Dedifferentiated amniotic fluid mesenchymal stem cell (primary cell): ENCODE results near the gene WWOX.

Experiments used
- DNase-seq: peaks from one replicate; pipeline ENCODE4 v3.0.0-alpha.2; 2016; ENCODE audit errors: extremely low spot score

The WWOX gene

DNA sequence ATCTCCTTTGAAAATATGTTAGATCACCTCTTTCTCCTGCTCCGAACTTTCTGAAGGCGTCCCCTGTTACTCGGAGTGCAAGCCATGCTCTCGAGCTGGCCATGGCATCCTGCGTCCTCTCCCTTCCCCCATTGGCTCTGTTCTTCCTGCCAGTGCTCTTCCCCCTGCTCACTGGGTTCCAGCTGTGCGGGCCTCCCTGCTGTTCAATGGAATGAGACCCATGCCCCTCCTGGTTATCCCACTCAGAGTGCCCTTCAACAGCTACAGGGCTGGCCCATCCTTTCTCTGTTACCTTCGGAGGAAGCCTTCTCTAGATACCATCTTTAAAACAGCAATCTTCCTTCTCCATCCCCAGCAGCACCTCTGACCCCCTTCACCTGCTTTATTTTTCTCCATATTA lies 996.8 kb downstream of the WWOX start:
- DNase-seq: no peak

DNA sequence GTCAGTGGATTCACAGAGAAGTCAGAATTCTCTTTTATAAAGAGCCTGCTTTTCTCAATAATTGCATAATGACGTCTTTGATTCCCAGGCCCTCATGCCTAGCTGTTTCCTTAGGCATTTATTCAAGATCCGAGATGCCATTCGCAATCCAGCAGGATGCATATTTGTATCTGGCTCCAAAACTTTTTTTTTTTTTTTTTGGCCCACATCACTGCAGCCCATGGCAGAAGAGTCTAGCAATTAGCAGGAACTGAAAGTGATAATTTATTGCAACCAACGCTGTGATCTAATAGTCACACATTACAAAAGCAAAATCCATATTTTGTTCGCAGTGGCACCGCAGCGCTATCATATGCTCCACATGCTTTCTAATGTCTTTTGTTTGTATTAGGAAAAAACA lies 997.7 kb downstream of the WWOX start:
- DNase-seq: no peak

DNA sequence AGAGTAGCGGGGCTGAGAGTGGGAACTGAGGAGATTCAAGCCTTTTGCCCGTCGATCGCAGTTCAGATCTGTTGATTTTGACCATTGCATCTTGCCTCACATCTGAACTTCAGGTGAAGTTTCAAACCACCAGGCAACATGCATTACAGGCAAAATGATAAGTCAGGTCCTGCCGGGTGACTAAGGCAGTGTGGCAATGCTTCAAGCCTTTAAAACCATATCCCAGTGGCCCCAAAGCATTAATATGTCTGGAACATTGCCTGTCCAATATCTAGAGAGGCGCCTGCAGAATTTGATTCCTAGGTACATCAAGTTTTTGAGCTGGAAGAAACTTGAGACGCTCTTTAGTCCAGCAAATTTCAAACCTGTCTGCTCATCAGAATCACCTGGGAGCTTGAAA lies 998.3 kb downstream of the WWOX start:
- DNase-seq: no peak

DNA sequence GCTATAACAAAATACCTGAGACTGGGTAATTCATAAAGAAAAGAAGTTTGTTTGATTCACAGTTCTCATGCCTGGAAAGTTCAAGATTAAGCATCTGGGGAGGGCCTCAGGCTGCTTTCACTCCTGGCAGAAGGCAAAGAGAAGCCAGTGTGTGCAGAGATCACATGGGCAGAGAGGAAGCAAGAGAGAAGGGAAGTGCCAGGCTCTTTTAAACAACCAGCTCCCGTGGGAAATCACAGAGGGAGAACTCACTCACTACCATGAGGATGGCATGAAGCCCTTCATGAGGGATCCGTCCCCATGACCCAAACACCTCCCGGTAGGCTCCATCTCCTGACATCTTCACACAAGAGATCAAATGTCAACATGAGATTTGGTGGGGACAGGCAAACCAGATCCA lies 999.5 kb downstream of the WWOX start:
- no peak for DNase-seq

DNA sequence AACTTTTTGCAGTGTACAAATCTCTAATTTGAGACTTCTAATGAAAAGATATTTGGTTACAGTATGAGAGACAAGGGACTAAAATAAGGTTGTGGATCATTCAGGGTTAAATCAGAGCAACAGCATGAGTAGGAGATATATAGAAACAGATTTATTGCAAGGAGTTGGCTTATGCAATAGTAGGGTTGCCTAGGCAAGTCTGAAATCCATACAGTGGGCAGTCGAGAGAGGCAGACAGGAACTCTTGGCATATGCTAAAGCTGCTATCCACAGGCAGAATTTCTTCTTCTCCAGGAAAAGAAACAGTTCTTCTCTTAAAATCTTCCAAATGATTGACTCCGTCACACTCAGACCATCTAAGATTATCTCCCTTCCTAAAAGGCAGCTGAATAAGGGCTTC lies 1000.3 kb downstream of the WWOX start:
- no peak for DNase-seq

DNA sequence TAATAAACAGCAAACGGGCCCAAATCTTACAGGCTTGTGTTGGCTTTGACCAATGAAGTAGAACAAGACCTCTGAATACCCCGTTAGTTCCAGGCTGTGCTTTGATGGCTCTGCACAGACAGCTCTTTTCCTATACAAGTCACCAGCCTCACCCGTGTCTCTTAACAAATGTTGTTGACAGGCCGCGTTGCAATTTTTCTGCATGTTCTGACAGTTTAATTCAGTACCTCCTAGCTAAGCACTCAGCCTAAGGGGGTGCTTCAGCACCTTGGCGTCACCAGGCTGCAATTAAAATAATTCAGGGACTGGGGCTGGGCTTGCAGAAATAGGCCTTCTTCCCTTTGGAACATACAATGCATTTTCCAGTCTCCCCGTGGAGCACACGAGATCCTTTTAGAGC lies 1001.0 kb downstream of the WWOX start:
- DNase-seq: no peak

DNA sequence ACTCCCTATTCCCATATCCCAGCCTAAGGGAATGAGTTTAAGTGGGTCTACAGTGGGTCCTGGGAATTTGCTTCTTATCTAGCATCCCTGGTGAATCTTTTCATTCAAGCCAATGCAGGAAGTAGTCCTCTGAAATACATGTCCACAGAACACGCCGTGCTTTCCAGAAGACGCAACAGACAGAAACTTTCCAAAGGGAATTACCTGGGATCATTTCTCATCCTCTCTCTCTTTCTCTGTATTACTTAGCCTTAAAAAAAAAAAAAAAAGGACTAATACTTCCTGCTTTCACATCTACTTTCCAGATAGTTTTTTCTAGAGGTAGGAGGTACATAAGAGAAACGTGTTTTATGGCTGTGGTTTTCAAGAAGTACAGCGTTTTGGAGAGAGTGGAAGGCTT lies 1002.0 kb downstream of the WWOX start:
- no peak for DNase-seq

DNA sequence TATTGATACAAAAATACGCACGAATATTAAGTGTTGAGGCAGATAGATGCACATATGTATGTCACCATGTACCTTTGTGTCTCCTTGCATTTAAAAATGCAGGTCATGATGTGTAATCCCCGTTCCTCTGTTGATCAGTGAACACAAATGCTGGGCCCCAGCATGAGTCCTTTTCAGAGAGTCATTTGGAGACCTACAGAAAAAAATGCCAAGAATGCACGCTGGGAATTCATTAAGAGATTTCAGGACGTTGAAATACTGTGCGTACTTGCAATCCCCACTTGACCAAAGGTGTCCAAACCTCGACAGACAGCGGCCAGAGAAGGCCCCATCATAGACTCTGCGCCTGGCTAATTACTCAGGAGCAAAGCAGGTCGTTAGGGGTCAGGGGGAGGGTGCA lies 1005.1 kb downstream of the WWOX start:
- no peak for DNase-seq

DNA sequence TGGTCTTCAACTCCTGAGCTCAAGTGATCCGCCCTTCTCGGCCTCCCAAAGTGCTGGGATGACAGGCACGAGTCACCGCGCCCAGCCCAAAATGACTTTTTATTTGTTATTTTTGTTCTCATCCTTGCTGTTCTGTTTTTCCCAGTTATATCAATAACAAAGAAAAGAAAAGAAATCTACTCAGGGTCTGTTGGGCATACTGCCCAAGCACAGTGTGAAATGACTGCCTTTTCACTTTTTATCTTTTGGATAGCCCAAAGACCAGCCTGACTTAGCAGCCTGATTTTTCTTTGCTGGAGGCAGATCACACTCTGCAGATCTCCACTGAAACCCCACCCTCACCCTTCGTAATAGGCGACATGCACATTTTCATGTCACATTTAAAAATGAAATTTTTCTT lies 1007.8 kb downstream of the WWOX start:
- DNase-seq: no peak

DNA sequence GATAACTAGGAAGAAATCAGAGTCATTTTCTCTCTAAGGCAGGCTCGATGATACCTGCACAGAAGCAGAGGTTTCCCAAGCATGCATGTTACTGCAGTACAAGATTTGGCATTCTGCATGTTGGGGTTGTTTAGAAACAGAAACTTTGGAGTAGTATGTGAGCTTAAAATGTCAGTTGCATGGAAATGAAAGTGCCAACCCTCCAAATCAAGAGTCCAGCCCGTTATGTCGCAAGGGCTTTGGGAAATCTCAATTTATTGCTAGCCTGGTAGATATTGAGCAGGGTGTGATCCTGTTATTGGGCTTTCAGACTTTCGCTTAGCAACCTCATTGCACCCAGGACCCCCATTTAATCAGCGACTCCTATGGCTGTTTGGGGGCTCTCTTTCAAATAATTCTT lies 1010.3 kb downstream of the WWOX start:
- DNase-seq: no peak

DNA sequence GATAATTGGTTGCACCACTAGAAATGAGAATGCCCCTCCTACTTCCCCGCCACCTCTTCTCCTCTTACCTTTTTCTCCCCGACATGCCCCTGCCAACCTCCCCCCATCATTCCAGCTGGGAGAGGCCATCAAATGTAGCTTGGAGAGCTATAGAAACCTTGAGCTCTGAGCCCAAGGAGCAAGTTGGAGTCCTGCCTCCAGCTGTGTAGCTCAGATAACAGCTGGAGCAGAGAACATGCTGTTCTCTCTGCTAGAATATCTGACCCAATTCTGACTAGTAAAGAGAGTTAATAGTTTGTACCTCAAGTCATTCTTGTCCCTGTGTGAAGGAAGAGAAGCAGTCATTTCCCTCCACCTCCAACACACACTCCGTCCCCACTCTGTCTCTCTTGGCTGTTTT lies 1010.8 kb downstream of the WWOX start:
- DNase-seq: no peak

DNA sequence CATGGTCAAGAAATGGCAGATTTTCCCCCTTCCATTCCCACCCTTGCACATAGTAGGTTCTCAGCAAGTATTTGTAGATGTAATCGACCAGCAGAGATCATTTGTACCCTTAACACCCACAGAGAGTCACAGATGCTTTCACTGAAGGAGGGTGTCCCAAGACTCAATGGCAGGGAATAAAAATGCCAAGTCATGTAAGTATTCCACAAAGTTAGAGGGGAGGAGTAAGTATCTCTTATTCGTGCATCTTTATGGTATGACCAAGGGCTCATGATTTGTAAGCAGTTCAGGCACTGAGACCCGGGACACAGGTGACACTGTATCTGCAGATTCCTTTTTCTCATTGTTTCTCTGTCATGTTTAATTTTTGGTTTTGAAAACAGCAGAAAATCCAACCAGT lies 1011.5 kb downstream of the WWOX start:
- DNase-seq: no peak

DNA sequence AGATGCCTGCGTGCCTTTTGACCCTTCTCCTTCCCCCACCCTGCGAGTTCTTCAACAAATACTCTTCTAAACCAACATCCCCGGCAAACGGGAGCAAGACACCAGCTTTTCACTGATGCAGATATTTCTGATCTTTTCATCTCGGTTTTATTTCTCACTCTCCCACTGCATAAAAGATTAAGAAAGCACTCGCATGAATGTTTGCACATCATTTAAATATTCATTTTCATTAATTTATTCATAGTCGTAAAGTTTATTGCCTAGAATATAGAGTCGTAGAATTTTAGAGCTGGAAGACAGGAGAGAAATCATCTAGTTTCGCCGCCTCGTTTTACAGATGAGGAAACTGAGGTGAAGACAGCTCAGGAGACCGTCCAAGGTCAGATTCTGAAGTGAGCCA lies 1013.0 kb downstream of the WWOX start:
- DNase-seq: no peak

DNA sequence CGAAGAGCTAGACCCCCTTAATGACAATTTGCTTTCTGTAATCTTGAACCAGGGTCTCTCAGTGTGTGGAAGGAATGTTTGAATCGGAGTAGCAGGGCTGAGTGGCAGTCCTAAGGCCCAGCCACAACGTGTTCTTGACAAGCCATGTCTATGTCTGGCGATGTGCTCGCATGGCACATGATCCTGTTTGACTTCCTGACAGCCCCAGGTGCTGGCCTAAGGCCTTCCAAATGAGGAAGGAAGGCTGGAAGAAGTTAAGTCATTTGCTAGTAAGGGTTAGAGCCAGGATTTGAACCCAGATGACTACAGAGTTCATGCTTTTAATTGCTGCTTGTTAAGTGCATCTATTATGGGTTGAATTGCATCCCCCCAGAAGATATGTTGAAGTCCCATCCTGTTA lies 1014.4 kb downstream of the WWOX start:
- no peak for DNase-seq

DNA sequence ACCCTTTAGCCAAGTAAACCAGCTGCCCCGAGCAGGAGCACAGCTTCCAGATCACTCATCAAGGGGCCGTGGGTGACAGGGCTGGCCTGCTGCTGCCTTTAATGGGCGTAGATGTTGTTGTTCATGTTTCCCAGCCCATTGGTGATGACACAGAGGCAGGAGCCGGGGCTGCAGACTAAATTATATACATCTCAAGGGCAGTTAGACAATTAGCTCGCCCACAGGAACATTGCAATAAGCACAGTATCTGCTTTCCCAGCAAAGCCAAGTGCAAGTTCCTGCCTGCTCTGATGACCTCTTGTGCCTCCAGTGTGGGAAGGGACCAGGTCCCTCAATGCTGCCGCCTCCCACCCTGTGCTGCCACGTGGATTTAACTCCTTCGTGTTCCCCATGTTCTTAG lies 1015.3 kb downstream of the WWOX start:
- no peak for DNase-seq

DNA sequence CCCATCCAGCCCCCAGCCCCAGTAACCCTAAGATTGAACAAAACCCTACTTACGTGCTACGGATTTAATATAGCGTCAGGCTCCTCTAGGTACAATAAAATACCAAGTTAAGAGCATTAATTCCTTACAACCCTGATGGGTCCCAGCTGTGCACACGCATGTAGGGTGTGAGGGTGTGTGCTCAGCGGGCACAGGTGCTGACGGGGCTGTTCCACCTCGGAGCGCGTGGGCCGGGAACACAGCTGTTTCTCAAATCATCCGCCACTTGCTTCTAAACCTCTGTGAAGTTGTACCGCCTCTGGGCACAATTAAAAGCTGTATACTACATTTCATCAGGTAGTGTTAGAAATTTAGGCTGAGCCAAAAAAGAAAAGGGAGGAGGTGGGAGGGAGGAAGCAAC lies 1022.5 kb downstream of the WWOX start:
- no peak for DNase-seq

DNA sequence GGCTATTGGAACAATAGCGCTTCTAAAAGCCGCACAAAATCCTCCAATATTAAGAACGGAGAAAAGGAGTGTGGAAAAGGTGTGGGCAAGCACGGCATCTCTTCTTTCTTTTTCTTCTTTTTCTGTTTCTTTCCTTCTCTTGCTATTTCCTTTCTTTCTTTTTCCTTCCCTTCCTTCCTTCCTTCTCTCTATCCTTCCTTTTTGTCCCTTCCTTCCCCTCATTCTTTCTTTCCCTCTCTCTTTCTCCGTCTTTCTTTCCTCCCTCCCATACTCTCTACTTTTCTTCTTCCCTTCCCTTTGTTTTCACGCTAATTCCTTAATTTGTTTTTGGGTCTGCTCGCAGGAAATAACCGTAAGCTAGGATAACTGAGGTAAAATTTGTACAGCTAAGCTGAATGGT lies 1022.9 kb downstream of the WWOX start:
- no peak for DNase-seq

DNA sequence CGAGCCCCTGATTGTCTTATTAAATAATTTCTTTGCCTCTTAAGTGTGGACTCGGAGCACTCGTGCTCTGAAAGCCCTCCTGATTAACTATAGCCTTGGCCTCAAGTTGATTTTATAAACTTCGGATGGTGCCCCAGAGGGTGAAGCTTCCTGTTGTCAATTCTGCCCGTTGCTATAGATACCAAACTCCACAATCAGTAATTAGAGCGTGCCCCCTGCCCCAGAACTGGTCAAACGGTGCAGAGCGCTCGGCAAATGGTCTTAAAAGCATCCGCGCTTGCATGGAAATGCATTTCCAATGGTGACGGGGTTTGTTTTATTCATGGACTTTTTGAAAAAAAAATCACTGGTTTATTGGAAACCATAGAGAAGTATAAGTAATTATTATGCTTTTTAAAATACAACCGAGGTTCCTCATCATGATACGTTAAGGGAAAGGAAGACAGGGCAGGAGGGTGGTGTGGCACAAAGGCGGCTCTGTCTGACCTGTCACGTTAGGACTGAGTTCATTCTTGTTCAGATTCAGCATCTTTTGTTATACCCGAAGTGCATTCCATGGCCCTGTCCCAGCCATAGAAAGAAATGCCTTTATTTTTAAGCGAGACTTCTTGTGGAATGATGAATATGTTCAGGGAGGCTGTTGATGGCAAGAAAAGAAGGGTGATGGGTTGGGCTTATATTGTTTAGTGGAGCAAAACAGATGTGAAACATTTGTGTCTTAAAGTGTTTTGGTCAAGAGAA lies 1024.7 kb downstream of the WWOX start:
- no peak for DNase-seq

DNA sequence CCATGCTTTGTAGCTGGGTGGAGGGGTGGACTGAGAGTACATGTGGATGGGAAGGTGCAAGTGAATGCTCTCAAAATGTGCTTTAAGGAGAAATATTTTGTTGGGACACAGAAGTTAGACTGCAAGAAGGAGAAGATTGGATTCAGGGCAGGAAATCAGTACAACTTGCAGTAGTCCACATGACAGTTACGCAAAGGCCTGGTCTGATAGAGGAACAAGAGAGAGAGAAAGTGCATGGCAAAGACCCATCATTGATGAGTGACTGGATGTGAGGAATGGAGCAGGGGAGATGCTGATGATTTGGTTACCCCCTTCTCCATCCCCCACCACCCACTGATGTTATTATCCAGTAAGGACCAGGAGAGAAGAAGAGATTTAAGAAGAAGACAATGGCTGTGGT lies 1028.3 kb downstream of the WWOX start:
- DNase-seq: no peak

DNA sequence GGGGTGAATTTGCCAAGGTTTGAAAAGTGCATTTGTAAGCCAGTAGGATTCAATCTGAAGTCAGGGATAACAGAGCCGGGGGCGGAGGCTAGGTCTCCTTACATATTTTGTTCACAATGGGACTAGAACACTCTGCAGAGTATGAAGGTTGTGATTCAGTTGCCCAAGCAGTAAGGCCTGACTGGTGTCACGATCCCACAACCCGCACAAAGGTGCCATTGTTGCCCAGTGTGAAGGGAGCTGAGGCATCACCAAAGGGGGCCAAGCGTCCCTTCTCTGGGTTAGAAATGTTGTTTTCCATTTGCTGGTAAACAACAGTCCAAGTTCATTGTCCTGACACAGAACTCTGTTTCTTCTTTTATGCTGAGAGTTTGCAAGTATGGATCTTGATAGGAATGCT lies 1029.3 kb downstream of the WWOX start:
- DNase-seq: no peak

DNA sequence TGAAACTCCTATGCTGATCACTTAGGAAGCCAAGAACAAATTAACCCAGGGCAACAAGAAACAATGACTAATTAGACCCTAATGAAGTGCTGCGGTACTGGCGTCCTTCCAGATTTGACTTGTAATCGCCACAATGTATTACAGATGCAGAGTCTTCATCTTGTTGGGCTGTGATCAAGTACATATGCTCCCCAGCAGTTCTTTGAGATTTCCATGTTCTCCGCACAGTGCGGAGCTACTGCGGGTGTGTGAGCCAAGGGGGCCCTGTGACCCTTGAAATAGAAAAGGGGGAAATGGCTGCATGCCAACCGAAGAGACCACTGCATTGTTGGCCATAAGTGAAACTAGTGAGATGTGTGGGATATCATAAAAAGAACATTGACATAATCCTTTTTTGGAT lies 1031.2 kb downstream of the WWOX start:
- no peak for DNase-seq

DNA sequence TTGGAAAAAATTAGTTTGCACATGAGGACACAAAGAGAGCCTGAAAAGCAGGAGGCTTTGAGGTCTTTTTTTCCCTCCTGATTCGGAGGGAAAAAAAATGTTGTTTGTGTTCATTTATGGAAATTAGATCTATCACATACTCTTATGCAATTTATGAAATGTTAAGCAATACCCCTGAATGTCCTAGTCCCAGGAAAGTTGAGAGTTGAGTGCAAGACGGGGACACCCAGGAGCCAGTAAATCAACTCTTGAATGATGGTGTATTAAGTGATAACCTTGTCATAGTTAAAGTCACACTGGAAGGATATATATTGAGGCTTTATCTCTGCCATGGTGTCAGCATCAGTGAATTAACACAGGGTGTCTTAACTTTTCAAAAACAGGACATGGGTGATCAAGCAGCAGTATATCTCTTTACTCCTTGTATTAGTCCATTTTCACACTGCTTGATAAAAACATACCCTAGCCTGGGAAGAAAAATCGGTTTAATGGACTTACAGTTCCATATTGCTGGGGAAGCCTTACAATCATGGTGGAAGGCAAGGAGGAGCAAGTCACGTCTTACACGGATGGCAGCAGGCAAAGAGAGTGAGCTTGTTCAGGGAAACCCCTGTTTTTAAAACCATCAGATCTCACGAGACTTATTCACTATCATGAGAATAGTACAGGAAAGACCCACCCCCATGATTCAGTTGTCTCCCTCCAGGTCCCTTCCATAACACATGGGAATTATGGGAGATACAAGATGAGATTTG lies 1032.0 kb downstream of the WWOX start:
- no peak for DNase-seq

DNA sequence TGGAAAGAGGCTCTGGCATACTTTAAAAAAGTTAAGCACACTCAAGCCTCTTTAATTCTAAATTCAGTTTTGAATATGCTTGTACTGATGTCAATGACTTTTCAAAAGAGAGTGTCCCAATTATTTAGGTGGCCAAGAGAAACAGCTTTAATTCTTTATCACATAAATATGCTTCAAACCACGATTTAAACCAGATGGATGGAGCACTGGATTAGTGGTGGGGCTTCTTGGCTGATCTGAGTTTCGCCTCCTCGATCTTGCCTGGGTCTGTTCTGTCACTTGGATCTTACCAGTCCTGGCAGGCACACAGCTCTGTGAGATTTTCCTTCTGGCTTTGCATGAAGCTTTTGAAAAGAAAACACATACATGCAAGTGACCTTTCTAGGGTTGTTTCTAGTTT lies 1033.2 kb downstream of the WWOX start:
- DNase-seq: no peak

DNA sequence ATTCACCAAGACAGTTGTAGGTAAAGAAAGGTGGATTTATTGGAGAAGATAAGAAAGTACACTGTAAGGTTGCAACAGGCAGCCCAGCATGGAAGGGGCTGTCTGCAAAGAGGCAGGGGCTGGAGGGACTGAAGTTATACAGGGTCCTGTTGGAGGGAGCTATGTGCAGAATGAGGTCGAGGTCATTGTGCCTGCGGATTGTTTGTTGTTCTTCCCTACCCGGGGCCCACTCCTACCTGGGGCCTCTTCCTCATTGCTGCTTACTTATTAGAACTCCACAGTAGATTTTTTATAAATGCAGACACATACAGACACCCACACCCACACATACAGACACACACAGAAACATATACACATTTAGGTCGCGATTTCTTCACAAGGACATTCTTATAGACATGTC lies 1034.8 kb downstream of the WWOX start:
- DNase-seq: no peak
